NCI-H510A (cell line): ENCODE results near the gene SPRR1B.
"Not testable (repeated sequence)": the region's sequence is repeated elsewhere in the genome, so short reads cannot be mapped to it uniquely, and the experiment has no call there.

Experiments used
- DNase-seq: peaks from one replicate; lab custom pipeline; 2025; lab: John Stamatoyannopoulos, UW

SPRR1B gene

DNA sequence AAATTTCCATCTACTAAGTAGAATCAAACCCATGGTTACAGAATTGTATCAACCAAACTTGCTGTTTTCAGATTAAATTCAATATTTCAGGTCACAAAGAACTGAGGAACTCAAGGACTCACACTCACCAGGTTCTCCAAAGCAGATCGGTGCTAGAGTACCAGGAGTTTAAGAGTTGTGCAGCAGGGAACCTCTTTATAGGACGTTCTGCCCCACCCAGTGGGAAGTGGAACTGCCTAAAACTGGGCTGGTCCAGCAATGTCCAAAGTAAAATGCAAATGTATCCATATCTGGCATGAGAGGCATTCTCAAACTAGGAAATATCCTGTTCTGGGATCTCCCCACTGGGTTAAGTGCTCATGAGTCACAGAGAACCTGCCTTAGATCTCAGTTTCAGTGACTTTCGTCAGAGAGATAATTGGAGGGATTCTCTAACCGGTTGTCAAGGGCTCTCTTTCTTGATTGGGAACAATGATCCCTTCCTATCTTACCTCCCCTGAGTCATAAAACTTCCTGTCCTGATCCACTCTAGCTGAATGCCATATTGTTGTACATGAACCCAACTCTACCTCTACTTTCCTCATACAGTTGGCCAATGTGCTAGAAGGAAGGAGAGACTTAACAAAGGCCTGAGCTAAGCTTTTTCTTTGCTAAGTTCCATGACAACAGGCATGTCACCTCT, 10.1 kb downstream of the SPRR1B start, which contains the start of gene SPRR2D:
Gene SPRR2D (minus strand): TSS at position 171 of the 682 bp plus-strand sequence. CDS start 774 bp downstream, outside the sequence.
- DNase-seq, result no peak

DNA sequence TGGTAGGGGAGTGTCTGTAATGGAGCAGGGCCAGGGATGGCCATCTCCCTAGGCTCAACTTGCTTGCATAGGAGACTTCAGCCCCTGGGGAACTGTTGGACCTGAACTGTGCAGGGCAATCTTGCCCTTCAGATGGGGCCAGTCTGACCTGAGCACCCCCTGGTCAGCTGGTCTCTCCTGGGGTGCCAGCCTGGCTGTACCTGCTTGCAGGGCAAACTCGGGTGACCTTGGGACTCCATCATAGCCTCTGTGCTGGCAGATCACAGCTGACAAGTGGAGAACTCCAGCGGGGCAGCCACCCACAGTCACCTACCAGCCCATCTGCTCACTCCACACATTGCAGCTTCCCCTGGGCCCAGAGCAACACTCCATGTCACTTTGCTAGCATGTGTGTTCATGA, 18.2 kb downstream of the SPRR1B start:
- no peak for DNase-seq

DNA sequence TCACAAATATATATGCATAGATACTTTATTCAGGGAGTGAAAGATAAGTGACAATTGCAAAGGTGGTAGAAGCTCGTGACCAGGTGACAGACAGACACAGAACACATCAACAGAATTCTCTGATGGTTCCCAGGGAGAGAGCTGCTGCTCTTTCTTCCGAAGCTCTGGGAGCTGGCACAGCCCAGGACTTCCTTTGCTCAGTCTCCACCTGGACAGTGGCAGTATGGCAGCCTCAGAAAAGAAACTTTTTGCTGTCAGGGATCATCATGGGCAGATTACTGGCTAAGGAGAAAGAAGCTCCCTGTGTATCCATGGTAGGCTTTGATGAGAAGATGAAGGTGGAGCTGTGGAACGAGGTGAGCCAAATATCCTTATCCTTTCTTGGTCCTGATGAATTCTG, 25.1 kb downstream of the SPRR1B start:
- DNase-seq, result not testable (repeated sequence)

DNA sequence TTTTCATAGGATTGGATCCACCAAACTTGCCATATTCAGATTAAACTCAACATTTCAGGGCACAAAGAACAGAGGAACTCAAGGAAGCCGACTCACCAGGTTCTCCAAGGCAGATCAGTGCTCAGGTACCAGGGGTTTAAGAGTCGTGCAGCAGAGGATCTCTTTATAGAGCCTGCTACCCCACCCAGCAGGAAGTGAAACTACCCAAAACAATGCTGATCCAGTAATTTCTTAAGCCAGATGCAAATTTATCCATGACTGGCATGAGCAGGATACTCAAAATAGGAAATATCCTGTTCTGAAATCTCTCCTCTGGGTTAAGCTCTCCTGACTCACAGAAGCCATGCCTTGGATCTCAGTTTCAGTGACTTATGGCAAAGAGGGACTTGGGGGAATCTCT, 26.4 kb downstream of the SPRR1B start, which contains the start of gene SPRR2A:
Gene SPRR2A (minus strand): TSS at position 138 of the 400 bp plus-strand sequence. CDS start 777 bp downstream, outside the sequence.
- DNase-seq, result no peak

GRCh38 chr1:153058154-153058553, 27.2 kb downstream of the SPRR1B start:
- no peak for DNase-seq

GRCh38 chr1:153058826-153059784, 28.1 kb downstream of the SPRR1B start:
- no peak for DNase-seq

- no peak for DNase-seq
These were observed 39.2 kb downstream of the SPRR1B start for GRCh38 chr1:153070243-153070642.

DNA sequence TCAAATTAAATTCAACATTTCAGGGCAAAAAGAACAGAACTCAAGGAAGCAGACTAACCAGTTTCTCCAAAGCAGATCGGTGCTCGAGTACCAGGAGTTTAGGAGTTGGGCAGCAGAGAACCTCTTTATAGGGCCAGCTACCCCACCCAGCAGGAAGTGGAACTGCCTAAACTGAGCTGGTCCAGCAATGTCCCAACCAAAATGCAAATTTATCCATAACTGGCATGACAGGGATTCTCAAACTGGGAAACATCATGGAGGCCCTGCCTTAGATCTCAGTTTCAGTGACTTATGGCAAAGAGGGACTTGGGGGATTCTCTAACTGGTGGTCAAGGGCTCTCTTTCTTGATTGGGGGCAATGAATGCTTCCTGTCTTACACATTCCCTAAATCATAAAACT, 40.5 kb downstream of the SPRR1B start, which contains the start of gene SPRR2B:
Gene SPRR2B (minus strand): TSS at position 101 of the 400 bp plus-strand sequence. CDS start 772 bp downstream, outside the sequence.
- no peak for DNase-seq

- no peak for DNase-seq
These were observed 42.1 kb downstream of the SPRR1B start for GRCh38 chr1:153072806-153073726.

- DNase-seq, result no peak
These were observed 50.7 kb downstream of the SPRR1B start for GRCh38 chr1:153081736-153082135.
